Measurements from ENCODE around the gene PARN. TPM values are rescaled to one million over a fixed set of nuclear protein-coding genes. Genes with fewer than 3 reads are reported as not detected.

The PARN gene
- total and polyA plus RNA-seq, 9 of the 15 experiments (the other 6 are each of a cell fraction or from before 2014, with no cell fraction given): 9.6 to 51.3 (median 40.4) TPM

DNA sequence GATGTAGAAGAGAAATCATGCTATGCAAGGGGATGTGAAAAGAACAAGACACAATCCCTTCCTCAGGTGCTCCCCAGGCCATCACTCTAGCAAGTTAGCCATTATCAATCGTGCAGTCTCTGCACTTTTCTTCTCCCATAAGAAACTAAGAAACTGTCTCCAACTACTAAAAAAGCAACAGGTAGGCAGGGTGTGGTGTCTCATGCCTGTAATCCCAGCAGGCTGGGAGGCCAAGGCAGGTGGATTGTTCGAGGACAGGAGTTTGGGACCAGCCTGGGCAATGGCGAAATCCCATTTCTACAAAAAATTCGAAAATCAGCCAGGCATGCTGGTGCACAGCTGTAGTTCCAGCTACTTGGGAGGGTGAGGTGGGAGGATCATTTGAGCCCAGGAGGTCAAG is 13.8 kb downstream of the PARN start:
- Histone ChIP-seq H3K4me3 (no peak overlapping the region), H3K9ac (ENCODE audit: insufficient read depth in 1 of 2, low read depth in 2 of 2, low read length in 2 of 2) (0 out of 4 replicates have a peak overlapping the region, but pooled peaks of 1 of the 2 experiments have one; percentile 26), H3K9me1 (ENCODE audit: control insufficient read depth, insufficient read depth, low read length) (no peaks in the 10 kb centered on the region), H3K4me2 (ENCODE audit: insufficient read depth, low read length) (no peak overlapping the region), H3K4me1 (replicated peaks in 1 of 2; ENCODE audit: control insufficient read depth in 2 of 2, insufficient read depth in 2 of 2, low read length in 2 of 2) (no peaks in the 10 kb centered on the region), H4K20me1 (replicated peaks; ENCODE audit: control insufficient read depth, insufficient read depth, low read length) (no peaks in the 10 kb centered on the region; the same call in 1 of the 2 replicates), H3K27ac (ENCODE audit: extremely low read depth, low read depth, low read length) (no peak overlapping the region), H3K79me2 (ENCODE audit: control insufficient read depth, insufficient read depth, low read length) (no peaks in the 10 kb centered on the region), H3K9me3 (replicated peaks; ENCODE audit: control insufficient read depth, insufficient read depth, low read depth, low read length) (no peaks in the 10 kb centered on the region), H3K27me3 (ENCODE audit: control insufficient read depth in 2 of 2, insufficient read depth in 2 of 2, low read length in 2 of 2) (no peaks in the 10 kb centered on the region), H2AFZ (ENCODE audit: low read depth, low read length) (no peak overlapping the region), H3K36me3 (ENCODE audit: control insufficient read depth, insufficient read depth, low read length) (peaks cover 66% of the 10 kb centered on the region)
- no peak for DNase-seq (ENCODE audit: extremely low read depth in 1 of 4, low spot score in 3 of 4)
- intact Hi-C loops (cut with micrococcal nuclease): no loop called here
- ChIA-PET CTCF (ENCODE audit: low intra/inter-chr PET ratio) (no interaction called here), POLR2A (interaction anchor here (0.6 kb wide), 2 partner anchors 18 to 64 kb away, joined by 3 read pairs; no protein-coding TSS in a partner anchor)
- no peak for TF ChIP-seq TBL1XR1 (IDR thresholded peaks at IDR 0.05; ENCODE audit: low read length in 2 of 2)
- no peak for TF ChIP-seq GABPB2 (CRISPR knock-in tag; conservative IDR thresholded peaks at IDR 0.05)
- no peak for TF ChIP-seq TCF7L2 (IDR thresholded peaks at IDR 0.05; ENCODE audit: low read depth, low read length)
- no peak for TF ChIP-seq PHTF2 (CRISPR knock-in tag; IDR thresholded peaks at IDR 0.05)
- TF ChIP-seq ARHGAP35 (IDR thresholded peaks at IDR 0.05; ENCODE audit: partially characterized antibody): no peak
- TF ChIP-seq U2AF1 (optimal IDR thresholded peaks at IDR 0.05; ENCODE audit: low read depth, low read length): no peak
- 78% methylated on average over 4 of the region's 4 CpGs for WGBS (ENCODE audit: insufficient coverage, low coverage, missing lambda C conversion rate)
- FAIRE-seq: no peak
- BruUV-seq (replicated peaks): no TSS peak
- in situ Hi-C loops (cut with MboI): no loop called here
- no peak for ATAC-seq

- Histone ChIP-seq H3K4me2 (ENCODE audit: insufficient read depth, low read length) (no peak overlapping the region), H3K4me1 (replicated peaks in 1 of 2; ENCODE audit: control insufficient read depth in 2 of 2, insufficient read depth in 2 of 2, low read length in 2 of 2) (no peaks in the 10 kb centered on the region), H3K79me2 (ENCODE audit: control insufficient read depth, insufficient read depth, low read length) (no peaks in the 10 kb centered on the region), H4K20me1 (replicated peaks; ENCODE audit: control insufficient read depth, insufficient read depth, low read length) (no peaks in the 10 kb centered on the region; the same call in 1 of the 2 replicates), H3K4me3 (no peak overlapping the region), H3K36me3 (ENCODE audit: control insufficient read depth, insufficient read depth, low read length) (peaks cover 71% of the 10 kb centered on the region), H3K9me1 (ENCODE audit: control insufficient read depth, insufficient read depth, low read length) (no peaks in the 10 kb centered on the region), H3K9me3 (replicated peaks; ENCODE audit: control insufficient read depth, insufficient read depth, low read depth, low read length) (no peaks in the 10 kb centered on the region), H3K9ac (ENCODE audit: insufficient read depth in 1 of 2, low read depth in 2 of 2, low read length in 2 of 2) (no peak overlapping the region), H3K27ac (ENCODE audit: extremely low read depth, low read depth, low read length) (no peak overlapping the region), H2AFZ (ENCODE audit: low read depth, low read length) (no peak overlapping the region), H3K27me3 (ENCODE audit: control insufficient read depth in 2 of 2, insufficient read depth in 2 of 2, low read length in 2 of 2) (no peaks in the 10 kb centered on the region)
- no peak for DNase-seq (ENCODE audit: extremely low read depth in 1 of 4, low spot score in 3 of 4)
- no TSS peak for BruUV-seq (replicated peaks)
- ChIA-PET CTCF (ENCODE audit: low intra/inter-chr PET ratio) (no interaction called here), POLR2A (no interaction called here)
- 84% methylated on average over 4 of the region's 4 CpGs for WGBS (ENCODE audit: insufficient coverage, low coverage, missing lambda C conversion rate)
- no peak for FAIRE-seq
- intact Hi-C loops (cut with micrococcal nuclease): no loop called here
- no peak for ATAC-seq
- in situ Hi-C loops (cut with MboI): no loop called here
- TF ChIP-seq ZNF3 (CRISPR knock-in tag; IDR thresholded peaks at IDR 0.05) (no peak), GTF2A2 (tag; IDR thresholded peaks at IDR 0.05) (no peak), ZNF217 (CRISPR knock-in tag; IDR thresholded peaks at IDR 0.05) (no peak), E2F1 (CRISPR knock-in tag; IDR thresholded peaks at IDR 0.05) (no peak), ELF2 (CRISPR knock-in tag; IDR thresholded peaks at IDR 0.05) (no peak), TCFL5 (CRISPR knock-in tag; conservative IDR thresholded peaks at IDR 0.05) (no peak)
- TF ChIP-seq, protein P1, sequence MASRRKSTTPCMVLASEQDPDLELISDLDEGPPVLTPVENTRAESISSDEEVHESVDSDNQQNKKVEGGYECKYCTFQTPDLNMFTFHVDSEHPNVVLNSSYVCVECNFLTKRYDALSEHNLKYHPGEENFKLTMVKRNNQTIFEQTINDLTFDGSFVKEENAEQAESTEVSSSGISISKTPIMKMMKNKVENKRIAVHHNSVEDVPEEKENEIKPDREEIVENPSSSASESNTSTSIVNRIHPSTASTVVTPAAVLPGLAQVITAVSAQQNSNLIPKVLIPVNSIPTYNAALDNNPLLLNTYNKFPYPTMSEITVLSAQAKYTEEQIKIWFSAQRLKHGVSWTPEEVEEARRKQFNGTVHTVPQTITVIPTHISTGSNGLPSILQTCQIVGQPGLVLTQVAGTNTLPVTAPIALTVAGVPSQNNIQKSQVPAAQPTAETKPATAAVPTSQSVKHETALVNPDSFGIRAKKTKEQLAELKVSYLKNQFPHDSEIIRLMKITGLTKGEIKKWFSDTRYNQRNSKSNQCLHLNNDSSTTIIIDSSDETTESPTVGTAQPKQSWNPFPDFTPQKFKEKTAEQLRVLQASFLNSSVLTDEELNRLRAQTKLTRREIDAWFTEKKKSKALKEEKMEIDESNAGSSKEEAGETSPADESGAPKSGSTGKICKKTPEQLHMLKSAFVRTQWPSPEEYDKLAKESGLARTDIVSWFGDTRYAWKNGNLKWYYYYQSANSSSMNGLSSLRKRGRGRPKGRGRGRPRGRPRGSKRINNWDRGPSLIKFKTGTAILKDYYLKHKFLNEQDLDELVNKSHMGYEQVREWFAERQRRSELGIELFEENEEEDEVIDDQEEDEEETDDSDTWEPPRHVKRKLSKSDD (conservative IDR thresholded peaks at IDR 0.05; ENCODE audit: low read length): no peak
Observed at GRCh38 chr16:14613991-14614390, 16.1 kb downstream of the PARN start.

Measured in K562 (cell line).